Dedifferentiated amniotic fluid mesenchymal stem cell (primary cell): ENCODE measurements around the gene LCNL1.

Source experiments
- DNase-seq: peaks from one replicate; pipeline ENCODE4 v3.0.0-alpha.2; 2016; ENCODE audit errors: extremely low spot score

LCNL1 gene

GRCh38 chr9:137011156-137011555 is 28.4 kb downstream of the LCNL1 start:
- no peak for DNase-seq

DNA sequence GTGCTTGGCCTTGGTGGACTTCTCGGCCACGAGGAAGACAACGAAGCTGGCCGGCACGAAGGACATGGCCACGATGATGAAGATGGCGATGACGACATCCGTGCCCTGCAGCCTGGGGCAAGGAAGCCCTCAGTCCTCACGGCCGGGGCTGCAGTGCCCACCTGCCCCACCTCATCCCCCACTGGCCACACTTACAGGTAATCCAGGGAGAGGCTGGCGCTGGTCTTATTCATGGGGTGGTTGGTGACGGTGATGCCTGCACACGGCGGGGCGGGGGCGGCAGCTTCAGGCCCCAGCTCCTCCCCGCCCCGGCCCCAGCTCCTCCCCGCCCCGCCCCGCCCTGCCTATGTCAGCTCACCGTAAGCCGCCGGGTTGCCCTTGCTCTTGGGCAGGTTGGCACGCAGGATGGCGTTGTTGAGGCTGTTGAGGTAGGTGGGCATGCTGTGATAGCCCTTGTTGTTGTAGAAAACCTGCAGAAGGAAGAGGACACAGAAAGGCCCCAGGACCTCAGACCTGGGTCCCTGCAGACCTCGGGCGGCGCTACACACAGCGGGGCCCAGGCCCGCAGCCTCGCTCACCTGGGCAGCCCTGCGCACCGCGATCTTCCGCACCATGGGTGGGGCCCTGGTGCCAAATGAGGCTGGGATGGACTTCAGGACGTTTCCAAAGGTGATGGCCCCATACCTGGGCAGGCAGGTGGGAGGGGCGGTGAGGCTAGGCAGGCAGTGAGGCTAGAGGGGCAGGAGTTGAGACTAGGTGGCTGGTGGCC is 29.3 kb downstream of the LCNL1 start:
- no peak for DNase-seq

- no peak for DNase-seq
These were observed 30.1 kb downstream of the LCNL1 start for GRCh38 chr9:137012694-137013570.

DNA sequence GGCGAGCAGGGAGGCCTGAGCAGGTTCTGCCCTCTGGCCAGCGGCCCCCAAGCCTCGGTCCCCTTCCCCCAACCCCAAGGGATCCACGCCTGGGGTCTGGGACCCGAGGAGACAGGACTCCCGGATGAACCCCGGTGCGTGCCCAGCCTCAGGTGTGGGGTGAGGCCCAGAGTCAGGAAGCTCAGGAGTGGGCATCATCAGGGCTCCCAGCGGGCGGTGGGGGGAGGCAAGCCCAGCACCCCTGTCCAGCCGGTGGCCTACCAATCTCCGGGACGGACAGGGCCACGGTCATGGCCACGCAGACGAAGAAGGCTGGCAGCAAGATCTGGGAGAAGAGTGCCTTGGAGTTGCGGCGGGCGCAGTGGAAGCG is 30.8 kb downstream of the LCNL1 start:
- DNase-seq = no peak

DNA sequence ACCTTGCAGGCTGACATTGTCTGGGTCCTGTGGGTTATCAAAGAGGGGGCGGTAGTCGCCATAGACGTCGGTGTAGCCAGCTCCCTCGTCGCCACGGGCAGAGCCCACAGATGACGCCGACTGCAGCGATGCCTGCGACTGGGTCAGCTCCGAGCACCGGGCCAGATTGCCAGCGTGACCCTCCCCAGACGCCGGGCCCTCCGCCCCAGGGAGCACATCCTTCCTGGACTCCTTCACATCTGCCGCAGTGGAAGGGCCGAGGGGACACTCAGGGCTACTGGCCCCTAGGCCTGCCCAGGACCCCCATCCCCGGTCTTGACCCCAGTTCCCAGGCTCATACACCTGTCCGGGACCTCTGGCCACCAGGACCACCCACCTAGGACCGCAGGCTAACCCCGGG is 31.4 kb downstream of the LCNL1 start:
- no peak for DNase-seq

DNA sequence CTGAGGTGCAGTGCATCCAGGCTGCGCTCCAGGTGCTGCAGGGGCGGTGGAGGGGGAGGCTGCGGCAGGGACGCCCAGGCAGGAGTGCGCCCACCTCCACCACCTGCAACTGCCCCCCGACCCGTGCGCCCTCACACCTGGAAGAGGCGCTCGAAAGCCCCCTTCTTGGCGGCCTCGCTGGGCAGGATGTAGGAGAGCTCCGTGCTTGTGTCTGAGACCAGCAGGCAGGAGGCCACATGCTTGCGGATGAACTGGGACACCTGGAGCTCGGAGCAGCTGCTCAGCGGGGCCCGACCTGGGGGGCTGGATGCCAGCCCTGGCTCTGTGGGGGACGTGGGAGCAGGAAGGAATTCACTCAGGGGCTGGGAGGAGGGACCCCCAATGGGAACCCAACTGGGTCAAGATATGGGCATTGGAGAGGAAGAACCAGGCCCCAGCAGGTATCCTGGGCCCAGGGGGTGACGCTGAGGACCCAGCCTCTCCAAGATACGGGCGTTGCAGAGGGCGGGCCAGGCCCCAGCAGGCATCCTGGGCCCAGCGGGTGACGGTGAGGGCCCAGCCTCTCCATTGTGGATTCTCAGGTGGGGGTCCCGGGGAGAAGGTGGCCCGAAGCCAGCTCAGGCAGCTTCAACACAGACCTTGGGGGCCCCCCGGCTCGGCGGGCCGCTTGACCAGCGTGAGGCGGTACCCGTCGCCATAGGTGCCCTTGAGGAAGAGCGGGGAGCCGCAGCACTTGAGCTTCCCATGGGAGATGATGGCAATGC is 32.2 kb downstream of the LCNL1 start:
- no peak for DNase-seq

- no peak for DNase-seq
These were observed 32.7 kb downstream of the LCNL1 start for GRCh38 chr9:137015540-137015930.

DNA sequence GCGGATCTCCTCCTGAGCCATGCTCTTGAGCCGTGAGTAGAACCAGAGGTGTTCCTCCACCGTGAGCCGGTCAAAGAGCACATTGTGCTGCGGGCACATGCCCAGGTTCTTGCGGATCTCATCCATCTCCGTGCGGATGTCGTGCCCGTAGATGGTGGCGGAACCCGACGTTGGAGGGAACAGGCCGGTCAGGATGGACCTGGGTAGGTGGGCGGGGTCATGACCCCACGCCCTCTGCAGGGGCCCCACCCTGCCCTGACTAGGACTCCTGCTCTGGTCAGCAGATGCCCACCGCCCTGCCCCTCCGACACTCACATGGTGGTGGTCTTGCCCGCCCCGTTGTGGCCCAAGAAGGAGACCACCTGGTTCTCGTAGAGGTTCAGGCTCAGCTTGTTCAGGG is 33.2 kb downstream of the LCNL1 start:
- no peak for DNase-seq

DNA sequence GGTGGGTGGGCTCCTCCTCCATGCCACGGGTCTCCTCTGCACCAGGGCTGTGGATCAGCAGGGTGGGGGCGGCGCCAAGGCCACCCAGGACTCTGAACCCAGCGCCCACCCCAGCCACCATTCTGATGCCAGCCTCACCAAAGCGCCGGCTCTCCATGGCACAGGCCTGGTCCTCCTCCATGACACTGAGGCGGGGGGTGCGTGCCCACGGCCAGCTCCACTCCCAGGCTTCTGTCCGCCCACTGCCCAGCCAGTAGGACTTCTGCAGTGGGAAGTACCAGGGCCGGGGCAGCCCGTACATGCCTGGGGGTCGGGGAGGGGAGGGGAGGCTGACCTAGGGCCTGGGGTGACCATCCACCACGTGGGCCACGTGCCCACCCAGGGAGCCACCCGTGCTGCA is 33.6 kb downstream of the LCNL1 start:
- DNase-seq = no peak

DNA sequence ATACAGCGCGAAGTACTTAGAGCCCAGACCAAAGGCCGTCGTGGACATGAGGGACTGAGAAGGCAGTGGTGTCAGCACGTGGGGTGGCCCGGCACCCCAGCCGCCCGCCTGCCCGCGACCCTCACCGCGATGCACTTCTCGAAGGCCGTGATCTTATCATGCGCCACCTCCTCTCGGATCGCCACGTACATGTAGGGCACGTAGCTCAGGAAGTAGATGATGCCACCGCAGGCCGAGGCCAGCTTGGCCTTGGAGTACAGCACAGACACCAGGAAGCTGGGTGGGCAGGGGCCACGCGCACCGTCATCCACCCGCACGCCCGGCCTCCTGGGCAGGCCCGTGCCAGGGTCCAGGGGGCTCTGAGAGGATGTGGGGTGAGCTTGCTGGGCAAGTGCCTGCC is 34.3 kb downstream of the LCNL1 start:
- no peak for DNase-seq

DNA sequence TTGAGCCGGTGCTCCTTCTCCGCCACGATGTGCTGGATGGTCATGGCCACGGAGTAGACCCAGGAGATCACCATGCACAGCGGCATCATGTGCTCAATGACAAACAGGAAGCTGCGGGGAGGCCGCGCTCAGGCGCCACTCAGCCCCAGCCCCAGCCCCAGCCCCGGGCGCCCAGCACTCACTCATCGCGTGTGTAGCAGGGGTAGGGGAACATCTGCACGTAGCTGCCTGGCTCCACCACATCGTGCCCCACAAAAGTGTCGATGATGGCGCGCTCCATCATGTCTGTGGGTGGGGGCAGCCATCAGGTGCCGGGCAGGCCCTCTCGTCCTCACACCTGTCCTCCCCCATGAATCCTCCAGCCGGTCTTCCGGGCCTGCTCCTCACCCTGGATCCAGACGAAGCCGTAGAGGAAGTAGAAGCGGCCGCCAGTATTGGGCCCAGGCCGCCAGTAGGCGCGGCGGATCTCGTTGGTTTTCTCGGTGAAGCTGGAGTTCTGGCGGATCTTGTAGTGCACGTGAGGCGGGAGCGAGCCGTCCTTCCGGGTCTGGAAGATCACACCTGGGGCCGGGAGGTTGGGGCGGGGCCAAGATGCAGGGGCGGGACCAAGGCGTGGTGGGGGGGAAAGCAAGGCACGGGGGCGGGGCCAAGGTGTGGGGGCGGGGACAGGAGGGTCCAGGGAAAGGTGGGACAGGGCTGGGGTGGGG is 35.2 kb downstream of the LCNL1 start:
- DNase-seq = no peak

DNA sequence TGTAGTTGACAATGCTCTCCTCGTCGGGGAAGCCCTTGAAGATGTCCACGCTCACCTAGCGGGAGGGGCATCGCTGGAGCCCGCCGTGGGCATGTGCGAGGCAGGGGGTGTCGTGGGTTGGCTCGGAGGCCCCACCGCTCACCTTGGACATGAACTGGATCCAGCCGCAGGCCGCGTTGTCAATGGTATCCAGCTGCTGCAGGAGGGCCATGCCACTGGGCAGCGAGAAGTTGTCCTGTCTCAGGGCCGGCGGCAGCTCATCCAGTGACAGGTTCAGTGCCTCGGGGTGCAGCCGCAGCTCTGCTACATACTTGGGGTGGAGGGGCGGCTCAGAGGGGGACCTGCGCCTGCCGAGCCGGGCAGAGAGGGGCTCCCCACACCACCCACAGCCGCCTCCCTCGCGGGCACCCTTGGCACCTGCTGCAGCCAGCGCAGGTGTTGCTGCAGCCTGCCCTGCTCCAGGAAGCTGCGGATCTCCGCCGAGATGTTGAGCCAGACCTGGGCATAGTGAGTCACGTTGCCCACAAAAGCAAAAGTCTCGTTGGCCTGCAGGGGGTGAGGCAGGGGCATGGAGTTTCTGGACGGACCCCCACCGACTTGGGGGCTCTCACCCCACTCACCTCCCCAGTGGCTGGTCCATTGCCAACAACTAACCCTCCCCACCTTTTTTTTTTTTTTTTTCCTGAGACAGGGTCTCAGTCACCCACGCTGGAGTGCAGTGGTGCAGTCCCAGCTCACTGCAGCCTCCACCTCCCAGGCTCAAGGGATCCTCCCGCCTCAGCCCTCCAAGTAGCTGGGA is 36.2 kb downstream of the LCNL1 start:
- no peak for DNase-seq

DNA sequence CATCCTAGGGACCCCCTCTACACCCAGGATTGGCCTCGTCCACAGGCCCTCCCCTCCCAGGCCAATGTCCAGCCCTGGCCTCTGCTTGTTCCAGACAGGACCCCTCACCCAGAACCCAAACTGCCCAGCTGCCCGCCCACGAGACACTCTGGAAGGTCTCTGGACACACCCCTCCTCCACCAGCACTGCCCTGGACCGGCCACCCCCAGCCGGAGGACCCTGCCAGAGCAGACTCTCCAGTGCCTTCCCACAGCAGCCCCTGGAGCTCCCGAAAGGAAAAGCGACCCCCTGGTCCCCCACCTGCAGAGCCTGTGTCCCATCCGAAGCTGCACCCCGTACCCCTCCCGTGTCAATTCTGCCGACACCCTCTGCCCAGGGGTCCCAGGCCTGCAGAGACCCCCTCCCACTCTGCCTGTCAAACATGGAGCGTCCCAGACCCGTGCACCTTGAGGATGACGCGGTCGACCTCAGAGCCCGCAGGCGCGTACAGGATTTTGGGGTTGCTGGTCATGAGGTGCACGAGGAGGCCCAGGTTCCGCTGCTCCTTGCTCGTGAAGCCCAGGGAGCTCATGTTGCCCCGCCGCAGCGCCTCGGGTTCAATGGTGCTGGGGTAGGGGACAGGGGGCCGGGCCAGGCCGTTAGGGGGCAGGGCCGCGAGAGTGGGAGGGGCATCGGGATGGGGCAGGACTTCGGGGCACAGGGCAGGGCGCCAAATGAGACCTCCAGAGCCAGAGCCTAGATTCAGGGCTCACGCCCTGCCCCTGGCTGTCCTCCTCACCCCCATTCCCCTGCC is 37.3 kb downstream of the LCNL1 start:
- no peak for DNase-seq

DNA sequence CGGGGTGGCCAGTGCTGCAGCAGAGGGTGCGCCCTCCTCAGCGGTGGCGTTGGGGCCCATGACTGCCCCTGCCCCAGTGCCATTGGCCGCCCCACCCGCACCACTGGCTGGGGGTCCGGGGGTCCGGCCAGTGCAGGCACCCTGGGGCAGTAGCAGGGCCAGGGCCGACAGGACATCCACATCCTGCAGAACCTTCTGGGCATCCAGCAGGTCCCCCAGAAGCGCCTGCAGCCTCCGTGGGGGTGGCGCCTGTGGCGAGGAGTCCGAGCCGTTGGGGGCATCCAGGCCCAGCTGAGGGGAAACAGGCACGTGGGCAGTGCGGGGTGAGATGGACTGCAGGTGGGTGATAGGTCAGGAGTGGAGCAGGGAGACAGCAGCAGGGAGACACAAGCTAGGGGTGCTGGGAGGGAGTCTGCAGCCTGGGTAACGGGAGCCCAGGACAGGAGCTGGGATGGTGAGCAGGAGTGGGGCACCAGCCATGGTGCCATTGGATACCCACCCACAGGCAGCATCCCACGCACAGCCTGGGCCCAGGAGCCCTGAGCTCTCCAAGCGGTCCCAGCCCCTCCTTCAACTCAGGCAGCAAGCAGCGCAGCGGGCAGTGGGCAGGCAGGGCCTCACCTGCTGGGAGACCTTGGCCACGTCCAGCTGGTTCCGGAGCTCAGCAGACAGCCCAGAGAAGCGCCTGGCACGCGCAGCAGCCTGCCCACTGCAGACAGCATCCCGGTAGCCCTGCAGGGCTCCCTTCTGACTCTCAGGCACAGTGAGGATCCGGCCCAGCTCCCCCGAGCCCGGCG is 38.2 kb downstream of the LCNL1 start:
- DNase-seq = no peak

DNA sequence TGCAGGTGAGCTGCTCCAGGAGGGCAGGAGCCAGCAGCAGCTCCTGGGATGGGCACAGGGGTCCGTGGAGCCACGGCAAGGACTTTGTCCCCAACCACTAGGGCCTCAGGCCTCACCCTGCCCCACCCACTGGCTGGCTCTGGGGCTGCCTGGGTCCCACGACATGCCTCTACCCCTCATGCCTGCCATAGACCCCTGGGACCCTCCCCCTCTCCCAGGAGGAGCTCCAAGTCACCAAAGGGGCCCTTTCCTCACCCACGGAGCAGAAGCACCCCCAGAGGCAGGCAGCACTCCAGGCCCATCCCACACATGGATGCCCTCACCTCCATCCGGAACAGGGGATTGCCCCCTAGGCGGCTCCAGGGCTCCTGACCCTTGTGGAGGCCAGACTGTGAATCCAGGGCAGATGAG is 38.8 kb downstream of the LCNL1 start:
- DNase-seq = no peak

DNA sequence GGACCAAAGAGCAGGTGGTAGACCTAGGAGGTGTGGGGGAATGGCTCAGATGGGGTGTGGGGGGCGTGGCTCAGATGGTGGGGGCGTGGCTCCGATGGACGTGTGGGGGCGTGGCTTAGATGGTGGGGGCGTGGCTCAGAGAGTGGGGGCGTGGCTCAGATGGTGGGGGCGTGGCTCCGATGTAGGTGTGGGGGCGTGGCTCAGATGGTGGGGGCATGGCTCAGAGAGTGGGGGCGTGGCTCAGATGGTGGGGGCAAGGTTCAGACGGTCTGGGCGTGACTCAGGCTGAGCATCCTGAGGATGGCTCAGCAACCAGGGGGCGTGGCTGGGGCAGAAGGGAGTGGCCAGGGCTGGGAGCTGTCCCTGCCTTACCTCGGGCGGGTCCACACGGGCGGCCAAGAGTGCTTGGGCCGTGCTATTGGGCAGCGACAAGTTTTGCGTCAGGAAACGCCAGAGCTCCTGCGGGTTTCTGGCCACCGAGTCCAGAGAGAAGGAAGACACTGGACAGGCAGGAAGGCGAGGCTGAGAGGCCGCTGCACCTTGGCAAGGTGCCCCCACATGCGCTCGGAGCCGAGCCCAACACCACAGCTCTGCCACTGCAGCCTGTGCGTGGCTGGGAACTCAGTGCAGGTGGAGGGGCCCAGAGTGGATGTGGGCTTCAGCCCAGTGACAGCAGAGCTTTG is 39.3 kb downstream of the LCNL1 start:
- no peak for DNase-seq

DNA sequence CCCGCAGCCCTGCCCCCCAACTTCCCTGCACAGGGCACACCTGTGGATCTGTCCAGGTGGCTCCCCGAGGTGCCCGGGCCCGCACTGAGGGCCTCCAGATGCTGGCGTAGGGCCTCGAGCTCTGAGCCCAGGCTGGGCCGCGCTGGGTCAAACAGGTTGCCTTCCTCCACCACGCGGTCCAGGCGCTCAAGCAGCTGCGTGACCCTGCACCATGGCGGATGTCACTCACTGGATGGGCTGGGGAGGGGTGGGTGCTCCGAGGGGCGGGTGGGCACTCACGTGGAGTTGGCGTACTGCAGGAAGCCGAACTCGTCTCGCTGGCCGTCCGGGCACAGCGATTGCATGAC is 39.8 kb downstream of the LCNL1 start:
- DNase-seq = no peak

GRCh38 chr9:137023157-137023556 is 40.4 kb downstream of the LCNL1 start:
- no peak for DNase-seq

GRCh38 chr9:137023583-137023991 is 40.8 kb downstream of the LCNL1 start:
- no peak for DNase-seq
